CD1c-positive myeloid dendritic cell (primary cell): Measurements from ENCODE around the gene XRCC2.
A peak's percentile ranks its signal among the peaks of the same experiment; 100 is the strongest.
"Not testable (repeated sequence)": the region's sequence is repeated elsewhere in the genome, so short reads cannot be mapped to it uniquely, and the experiment has no call there.

Experiments
- DNase-seq: peaks from one replicate; pipeline ENCODE4 v3.0.0-alpha.2; 2016; ENCODE audit errors: extremely low spot score

Gene XRCC2

DNA sequence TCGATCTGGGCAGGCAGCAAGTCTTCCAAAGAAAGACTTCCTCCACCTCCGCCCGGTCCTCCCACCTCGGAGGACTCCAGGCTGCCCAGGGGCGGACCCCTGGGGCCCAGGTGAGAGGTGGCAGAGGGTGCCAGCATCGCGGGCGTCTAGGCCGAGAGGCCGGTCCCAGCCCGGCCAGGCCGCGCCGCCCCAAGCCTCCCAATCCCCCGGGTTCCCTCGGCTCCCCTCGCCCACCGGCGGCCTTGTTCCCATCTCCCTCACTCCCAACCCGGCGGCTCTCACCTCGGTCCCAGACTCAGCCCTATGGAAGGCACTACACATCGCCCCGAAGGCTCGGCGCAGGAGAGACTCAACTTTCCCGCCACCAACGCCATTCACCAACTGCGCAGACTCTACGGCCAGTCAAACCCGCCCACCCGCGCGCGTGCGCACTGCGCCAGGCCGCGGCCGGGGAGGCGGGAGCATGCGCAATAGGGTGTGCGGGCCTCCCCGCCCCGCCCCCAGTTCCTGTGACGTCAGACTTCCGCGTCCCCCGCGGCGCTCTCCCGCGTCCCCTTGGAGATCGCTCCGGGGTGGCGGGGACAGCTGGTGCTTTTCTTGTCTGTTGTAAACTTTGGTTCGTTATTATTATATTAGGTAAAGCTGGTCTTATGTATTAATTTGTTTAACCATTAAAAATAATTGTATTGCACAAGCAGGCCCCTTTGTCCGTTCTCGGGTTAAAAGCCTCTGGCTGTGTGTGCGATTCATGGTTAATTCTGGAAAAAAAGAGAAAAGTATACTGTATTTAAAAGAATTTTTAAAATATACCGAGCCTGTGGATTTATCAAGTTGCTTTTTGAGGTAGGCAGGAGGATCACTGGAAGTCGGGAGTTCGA lies at the start of gene XRCC2:
Gene XRCC2 (minus strand): TSS at position 383 of the 878 bp plus-strand sequence. CDS start 62 bp downstream, at position 321.
- peak; percentile 98 for DNase-seq

DNA sequence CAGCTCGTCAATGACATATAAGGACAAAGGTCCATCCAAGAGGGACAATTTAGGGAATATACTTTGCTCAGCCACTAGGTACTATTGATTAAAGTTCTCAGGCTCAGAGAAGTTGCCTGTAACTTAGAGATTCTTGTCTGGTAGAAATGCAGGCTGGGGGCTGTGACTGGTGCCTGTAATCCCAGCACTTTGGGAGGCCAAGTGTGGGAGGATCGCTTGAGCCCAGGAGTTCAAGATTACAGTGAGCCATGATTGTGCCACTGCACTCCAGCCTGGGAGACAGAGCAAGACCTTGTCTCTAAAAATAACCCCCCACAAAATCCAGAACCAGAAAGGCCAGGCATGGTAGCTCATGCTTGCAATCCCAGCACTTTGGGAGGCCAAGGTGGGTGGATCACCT lies 47.4 kb upstream of the XRCC2 start:
- no peak for DNase-seq

DNA sequence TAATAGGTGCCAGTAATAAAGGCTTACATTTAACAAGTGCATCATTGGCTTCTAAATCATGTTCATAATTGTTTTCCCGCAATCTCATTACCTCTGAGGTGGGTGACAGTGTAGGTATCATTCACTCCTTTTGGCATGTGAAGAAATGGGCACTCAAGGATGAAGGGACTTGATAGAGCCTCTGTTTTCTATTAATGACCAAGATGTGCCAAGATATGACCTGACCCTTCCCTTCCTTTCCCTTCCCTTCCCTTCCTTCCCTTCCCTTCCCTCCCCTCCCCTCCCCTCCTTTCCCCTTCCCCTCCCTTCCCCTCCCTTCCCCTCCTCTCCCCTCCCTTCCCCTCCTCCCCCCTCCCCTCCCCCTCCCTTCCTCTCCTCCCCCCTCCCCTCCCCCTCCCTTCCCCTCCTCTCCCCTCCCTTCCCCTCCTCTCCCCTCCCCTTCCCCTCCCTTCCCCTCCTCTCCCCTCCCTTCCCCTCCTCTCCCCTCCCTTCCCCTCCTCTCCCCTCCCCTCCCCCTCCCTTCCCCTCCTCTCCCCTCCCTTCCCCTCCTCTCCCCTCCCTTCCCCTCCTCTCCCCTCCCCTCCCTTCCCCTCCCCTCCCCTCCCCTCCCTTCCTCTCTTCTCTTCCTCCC lies 36.6 kb upstream of the XRCC2 start:
- DNase-seq = not testable (repeated sequence)

DNA sequence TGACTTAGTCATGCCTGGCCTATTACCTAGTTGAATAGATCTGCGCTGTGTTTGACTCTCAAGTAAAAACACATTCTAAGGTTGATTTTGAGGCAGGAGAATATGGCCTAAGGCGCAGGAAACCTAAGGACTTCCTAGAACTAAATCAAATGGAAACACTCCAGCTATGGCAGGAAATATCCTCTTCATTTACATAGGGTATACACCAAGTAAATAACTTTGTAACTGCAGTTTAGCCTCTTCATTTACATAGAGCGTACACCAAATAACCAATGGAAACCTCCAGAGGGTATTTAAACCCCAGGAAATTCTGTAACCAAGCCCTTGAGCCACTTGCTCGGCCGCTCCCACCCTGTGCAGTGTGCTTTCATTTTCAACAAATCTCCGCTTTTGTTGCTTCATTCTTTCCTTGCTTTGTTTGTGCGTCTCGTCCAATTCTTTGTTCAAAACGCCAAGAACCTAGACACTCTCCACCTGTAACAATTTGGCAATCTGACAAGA lies 35.6 kb upstream of the XRCC2 start:
- no peak for DNase-seq

DNA sequence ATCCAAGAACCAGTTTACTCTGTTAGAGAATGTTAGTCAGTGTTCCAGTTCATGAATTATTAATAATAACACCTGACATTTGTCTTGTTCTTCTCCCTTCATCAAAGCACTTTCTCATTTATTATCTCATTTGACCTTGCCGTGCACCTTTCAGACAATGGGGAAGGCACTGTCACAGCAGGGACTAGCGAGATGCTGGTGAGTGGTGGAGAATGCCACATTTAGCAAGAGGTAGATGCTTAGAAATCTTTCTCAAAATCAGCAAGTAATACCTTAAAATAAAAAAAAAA lies 34.2 kb upstream of the XRCC2 start:
- DNase-seq = no peak

DNA sequence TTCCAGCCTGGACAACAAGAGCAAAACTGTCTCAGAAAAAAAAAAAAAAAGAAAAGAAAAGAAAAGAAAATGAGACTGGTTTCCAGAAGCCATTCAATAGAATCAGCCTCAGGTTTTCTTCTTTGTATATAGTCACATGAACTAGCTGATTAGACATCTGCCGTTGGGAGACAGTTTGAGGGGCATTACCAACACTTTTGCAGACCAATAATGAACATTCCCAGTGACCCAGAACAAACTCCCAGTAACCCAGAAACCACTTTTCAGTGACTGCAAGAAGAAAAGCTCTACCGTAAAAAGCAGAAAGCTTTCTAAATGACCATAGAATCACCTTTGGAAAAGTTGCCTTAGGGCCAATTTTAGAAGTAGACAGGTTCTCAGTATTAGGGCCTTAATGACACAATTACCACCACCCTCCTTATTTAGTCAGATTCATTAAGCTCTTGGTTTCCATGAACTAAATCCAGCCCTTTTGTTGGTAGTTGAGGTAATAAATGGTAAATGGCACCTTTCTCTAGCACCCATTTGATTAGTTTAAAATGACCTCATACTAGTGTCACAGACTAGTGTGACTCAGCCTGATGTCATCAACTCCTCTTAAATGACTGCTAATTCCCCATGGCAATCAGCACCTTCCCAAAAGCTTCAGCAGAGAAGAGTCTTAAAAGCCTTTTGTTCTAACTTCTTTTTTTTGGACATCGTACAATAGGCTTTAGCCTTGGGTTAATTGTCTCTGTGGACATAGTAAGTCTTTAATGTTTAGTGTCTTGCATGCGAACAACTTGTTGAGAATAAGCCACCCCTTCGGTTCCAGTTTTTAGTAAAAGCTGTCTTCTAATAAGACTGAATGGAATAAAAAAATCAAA lies 33.6 kb upstream of the XRCC2 start:
- DNase-seq = peak; percentile 25

DNA sequence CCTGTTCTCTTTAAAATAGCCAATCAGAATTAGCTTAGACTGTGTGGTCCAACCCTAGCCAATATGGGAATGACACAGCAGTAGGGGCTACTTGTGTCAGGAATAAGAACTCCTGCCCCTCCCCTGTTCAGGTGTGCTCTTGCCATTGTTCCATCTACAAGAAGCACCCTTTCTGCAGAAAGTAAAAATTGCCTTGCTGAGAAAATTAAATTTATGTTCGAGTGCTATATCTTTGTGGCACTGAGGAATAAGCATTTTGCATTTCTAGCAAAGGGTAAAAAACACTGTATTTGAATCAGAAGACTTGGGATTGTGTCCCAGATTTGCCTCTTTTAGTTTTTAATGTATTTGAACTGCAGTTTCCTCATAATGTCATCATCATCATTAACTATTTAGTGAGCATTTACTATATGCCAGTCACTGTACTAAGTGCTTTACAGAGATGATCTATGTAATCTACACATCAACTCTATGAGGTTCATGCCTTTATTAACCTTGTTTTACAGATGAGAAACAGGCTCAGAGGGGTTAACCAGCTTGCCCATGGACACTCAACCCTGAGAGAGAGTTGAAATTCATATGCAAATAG lies 28.9 kb upstream of the XRCC2 start:
- no peak for DNase-seq

DNA sequence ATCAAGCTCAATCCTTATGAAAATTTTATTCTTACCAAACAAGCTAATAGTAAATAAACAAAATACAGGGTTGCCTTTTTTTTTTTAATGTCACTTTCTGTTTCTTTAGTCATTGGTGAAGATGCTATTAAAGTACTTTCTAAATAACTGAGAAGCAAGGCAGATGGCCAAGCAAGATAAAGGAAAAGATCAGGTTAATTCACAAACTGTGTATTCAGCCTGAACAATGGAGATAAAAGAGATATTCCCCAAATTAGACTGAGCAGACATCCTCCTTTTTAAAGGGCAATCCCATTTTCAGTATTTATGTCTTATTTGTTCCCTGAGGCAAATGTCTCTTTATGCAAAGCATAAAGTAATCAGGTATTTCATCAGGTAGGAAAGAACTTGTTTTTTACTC lies 23.1 kb upstream of the XRCC2 start:
- no peak for DNase-seq

DNA sequence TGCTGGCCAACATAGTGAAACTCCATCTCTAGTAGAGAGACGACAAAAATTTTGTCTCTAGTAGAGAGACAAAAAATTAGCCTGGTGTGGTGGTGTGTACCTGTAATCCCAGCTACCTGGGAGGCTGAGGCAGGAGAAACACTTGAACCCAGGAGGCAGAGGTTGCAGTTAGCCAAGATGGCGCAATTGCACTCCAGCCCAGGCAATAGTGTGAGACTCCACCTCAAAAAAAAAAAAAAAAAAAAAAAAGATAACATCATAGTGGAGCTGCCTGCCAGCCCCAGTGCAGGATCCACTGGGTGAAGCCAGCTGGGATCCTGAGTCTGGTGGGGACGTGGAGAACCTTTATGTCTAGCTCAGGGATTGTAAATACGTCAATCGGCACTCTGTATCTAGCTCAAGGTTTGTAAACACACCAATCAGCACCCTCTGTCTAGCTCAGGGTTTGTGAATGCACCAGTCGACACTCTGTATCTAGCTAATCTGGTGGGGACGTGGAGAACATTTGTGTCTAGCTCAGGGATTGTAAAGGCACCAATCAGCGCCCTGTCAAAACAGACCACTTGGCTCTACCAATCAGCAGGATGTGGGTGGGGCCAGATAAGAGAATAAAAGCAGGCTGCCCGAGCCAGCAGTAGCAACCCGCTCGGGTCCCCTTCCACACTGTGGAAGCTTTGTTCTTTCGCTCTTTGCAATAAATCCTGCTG lies 21.5 kb upstream of the XRCC2 start:
- DNase-seq = not testable (repeated sequence)

DNA sequence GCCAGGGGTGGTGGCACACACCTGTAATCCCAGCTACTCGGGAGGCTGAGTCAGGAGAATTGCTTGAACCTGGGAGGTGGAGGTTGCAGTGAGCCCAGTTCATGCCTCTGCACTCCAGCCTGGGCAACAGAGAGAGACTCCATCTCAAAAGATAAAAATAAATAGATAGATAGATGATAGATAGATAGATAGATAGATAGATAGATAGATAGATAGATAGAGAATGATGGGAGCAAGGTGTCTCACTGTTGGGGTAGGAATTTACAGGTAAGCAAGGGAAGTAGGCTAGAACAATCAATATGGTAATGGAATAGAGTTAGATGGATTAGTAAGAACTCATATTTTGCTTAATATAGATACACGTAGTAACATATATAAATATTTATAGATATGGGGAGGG lies 16.3 kb upstream of the XRCC2 start:
- not testable (repeated sequence) for DNase-seq

DNA sequence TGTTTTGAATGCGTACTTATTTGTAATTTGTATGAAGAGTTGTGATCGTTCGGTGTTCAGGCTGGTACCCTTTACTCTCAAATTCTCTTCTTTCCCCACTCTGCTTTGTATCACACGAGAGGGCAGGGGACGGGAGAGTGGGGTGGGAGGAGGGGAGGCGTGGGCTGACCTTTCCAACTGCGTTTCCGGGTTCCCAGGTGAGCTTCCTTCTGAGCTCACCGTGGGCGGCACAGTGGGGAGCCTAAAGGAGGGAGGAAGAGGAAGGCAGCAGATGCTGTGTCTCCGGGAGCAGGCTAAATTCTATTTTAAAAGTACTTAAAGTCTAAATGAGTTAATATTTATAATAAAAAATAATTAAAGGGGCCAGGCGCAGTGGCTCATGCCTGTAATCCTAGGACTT lies 7.4 kb upstream of the XRCC2 start:
- DNase-seq = no peak

DNA sequence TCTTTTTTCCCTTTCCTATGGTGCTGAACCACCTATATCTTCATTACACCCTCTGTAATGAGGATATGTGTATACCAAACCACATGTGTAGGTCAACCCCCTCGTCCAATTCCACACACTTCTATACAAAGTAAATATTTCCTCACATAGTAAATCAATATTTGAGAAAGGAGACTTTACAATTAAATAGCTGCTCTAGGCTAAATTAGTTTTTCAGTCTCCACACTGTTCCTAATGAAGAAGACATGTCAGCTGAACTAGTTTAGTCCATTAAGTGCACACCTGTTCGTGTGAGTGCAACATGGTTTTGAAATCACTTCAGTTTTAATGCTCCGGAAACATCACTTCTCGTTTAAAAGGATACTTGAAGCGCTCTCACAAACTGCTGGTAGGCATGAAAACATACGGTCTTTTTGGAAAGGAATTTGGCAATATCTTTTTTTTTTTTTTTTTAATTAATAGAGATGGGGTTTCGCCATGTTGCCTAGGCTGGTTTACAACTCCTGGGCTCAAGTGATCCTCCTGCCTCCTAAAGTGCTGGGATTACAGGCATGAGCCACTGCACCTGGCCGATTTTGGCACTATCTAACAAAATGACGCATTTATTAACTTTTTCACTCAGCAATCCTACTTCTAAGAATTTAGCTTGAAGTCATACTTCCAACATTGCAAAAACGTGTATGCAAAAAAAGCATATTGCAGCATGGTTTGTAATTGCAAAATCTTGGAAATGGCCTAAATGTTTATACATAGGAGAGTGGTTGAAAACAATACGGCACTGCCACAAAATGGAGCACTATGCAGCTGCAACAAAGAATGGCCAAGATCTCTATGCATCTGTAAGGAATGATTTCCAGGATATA lies 2.1 kb upstream of the XRCC2 start:
- DNase-seq = no peak

DNA sequence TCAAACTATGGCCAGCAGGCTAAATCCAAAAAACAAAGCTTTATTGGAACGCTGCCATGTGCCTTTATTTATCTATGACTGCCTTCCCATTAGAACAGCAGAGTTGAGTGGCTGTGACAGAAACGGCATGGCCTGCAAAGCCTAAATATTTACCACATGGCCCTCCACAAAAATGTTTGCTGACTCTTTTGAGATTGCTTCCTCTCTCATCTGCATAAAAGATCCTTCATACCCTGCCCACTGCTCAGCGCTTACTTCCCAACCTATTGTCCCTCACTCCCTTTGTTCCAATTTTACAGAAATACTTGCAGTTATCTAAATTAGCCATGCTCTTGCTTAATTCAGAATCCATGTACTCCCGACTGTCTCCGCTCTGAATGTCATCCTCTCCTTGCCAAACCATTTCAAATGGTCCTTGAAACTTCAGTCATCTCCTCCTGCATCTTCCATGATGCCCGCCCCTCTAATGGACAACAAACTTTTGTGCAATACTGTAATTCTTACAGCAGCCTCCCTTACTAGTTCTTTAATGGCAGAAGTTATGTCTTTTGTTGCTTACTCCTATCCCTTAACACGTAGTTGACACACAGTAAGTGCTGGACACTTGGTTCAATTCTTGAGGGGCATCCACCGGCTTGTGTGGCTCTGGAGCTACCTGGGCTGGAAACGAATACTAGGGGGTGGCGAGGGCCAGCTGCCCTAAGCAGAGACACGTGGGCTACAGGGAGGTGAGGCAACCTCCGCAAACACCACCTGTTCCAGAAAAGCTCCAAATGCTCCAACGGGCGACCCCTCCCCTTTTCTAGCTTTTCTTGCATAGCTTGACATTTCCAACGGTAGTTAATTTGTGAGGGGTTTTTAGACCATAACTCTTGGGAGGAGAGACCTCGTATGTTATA lies 832 bp downstream of the XRCC2 start:
- DNase-seq = no peak

DNA sequence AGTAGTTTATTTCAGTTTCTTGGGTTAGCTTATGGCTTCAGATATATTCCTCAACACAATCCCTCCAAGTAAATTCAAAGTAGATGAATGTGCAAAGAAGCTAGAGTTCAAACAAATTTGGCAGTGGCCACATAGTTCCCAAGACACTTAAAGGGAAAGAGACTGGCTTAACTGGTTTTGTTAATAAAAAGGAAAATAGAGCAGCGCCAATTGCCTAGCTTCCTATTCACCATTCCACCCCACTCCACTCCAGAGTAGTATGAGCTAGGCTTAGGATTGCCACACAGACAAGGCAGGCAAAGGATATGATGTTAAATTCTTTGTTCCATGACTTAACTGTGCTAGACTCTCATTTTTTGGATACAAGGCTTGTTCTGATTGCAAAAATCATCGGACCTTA lies 2.0 kb downstream of the XRCC2 start:
- no peak for DNase-seq

DNA sequence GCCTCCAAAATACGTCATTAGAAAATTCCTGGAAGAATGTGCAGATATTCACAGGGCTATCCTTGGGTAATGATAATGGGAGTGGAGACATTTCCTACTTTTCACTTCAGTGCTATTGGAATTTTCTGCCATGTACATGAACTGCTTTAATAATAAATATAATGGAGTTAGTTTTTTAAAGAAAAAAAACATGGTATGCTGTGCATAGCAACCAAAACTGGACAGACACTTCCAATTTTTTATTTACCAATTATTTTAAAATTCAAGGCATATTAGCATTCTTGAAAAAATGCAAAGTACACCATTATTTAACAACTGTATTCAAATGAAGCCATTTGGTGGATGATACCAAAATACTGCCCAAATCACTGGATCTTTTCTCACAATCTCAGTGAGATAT lies 3.3 kb downstream of the XRCC2 start:
- no peak for DNase-seq

DNA sequence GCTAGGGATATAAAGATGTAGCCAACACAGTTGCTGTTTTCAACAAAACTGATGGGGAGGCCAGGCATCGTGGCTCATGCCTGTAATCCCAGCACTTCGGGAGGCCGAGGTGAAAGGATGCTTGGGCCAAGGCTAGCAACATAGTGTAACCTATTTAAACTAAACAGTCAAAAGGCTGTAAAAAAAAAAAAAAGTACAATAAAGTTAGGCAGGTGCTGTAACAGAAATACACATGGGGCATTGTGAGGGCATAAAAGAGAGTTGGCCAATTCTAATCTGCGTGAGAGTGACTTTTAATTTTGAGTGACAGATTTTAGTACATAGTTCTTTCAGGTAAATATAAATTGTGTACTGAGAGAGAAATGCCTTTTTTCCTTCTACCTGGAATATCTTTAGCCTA lies 6.2 kb downstream of the XRCC2 start:
- DNase-seq = no peak

DNA sequence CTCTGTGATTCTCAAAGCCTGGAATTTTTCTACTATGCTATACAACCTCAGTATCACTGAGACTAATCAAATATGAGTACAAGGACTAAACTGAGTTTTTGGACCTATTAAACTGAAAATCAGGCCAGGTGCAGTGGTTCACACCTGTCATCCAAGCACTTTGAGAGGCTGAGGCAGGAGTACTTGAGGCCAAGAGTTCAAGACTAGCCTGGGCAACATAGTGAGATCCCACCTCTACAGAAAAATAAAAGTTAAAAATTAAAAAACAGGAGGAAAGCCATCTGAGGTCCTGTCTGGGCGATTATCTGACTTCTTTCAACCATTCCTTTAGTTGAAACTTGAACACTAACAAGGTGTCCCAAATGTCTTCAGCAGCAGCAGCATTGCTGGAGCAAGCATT lies 7.0 kb downstream of the XRCC2 start:
- DNase-seq = no peak

DNA sequence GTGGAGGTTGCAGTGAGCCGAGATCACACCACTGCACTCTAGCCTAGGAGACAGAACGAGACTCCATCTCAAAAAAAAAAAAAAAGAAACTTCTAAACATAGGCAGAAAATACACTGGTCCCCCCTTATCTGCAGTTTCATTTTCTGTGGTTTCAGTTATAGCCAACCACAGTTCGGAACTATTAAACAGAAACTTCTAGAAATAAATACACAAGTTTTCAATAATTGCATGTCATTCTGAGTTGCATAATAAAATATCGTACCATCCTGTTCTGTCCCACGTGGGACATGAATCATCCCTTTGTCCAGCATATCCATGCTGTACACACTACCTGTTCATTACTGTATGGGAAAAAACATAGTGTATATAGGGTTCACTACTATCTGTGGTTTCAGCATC lies 8.0 kb downstream of the XRCC2 start:
- DNase-seq = peak; percentile 18

DNA sequence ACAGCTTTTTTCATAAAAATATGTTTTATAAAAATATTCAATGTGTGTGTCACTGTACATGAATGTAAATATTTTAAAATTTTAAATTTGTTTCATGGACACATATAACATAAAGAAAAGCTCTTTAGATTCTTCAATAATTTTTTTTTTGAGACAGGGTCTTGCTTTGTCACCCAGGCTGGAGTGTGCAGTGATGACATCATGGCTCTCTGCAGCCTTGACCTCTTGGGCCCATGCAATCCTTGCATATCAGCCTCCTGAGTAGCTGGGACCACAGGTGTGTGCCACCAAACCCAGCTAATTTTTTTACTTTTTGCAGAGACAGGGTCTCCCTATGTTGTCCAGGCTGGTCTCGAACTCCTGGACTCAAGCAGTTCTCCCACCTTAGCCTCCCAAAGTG lies 9.9 kb downstream of the XRCC2 start:
- no peak for DNase-seq
